NCI-H2107 treated with DMSO at 0.1 percent for 48 hours (cell line): ENCODE measurements around the gene FAM13A.
"Not testable (repeated sequence)": the region's sequence is repeated elsewhere in the genome, so short reads cannot be mapped to it uniquely, and the experiment has no call there.

Experiments
- DNase-seq: peaks from one replicate; lab custom pipeline; 2025; ENCODE audit not compliant: unreplicated experiment; lab: John Stamatoyannopoulos, UW

FAM13A gene

GRCh38 chr4:89000844-89001360 is 56.1 kb downstream of the FAM13A start:
- peak; percentile 78 for DNase-seq

GRCh38 chr4:89000382-89000781 is 56.6 kb downstream of the FAM13A start:
- DNase-seq: no peak

- peak; percentile 77 for DNase-seq
Observed at GRCh38 chr4:88999392-88999930, 57.5 kb downstream of the FAM13A start.

- no peak for DNase-seq
Observed at GRCh38 chr4:88998891-88999290, 58.1 kb downstream of the FAM13A start.

GRCh38 chr4:88998001-88998400 is 59.0 kb downstream of the FAM13A start:
- DNase-seq: no peak

- DNase-seq: no peak
Observed at GRCh38 chr4:88995874-88996273, 61.1 kb downstream of the FAM13A start.

GRCh38 chr4:88995257-88995656 is 61.7 kb downstream of the FAM13A start:
- DNase-seq: not testable (repeated sequence)

- no peak for DNase-seq
Observed at GRCh38 chr4:88993246-88993645, 63.7 kb downstream of the FAM13A start.

- DNase-seq: no peak
Observed at GRCh38 chr4:88991746-88992145, 65.2 kb downstream of the FAM13A start.

- DNase-seq: no peak
Observed at GRCh38 chr4:88989990-88990389, 67.0 kb downstream of the FAM13A start.

GRCh38 chr4:88985088-88985773 is 71.8 kb downstream of the FAM13A start:
- DNase-seq: no peak

GRCh38 chr4:88982757-88983156 is 74.2 kb downstream of the FAM13A start:
- DNase-seq: no peak

GRCh38 chr4:88981993-88982392 is 75.0 kb downstream of the FAM13A start:
- no peak for DNase-seq

- DNase-seq: no peak
Observed at GRCh38 chr4:88981556-88981955, 75.4 kb downstream of the FAM13A start.

GRCh38 chr4:88979276-88979675 is 77.7 kb downstream of the FAM13A start:
- no peak for DNase-seq

- no peak for DNase-seq
Observed at GRCh38 chr4:88976775-88977035, 80.3 kb downstream of the FAM13A start.

GRCh38 chr4:88975958-88976774 is 80.8 kb downstream of the FAM13A start:
- no peak for DNase-seq

GRCh38 chr4:88971536-88971935 is 85.4 kb downstream of the FAM13A start:
- no peak for DNase-seq

- DNase-seq: no peak
Observed at GRCh38 chr4:88969746-88970145, 87.2 kb downstream of the FAM13A start.

- DNase-seq: no peak
Observed at GRCh38 chr4:88969271-88969670, 87.7 kb downstream of the FAM13A start.

- no peak for DNase-seq
Observed at GRCh38 chr4:88967883-88968331, 89.1 kb downstream of the FAM13A start.

GRCh38 chr4:88965053-88965452 is 91.9 kb downstream of the FAM13A start:
- no peak for DNase-seq
